Effector memory CD8-positive, alpha-beta T cell (primary cell): ENCODE measurements around the gene PDE6C.

Experiments used
- ATAC-seq: fragments of 150-1000 bp; cut with Tn5 transposase; replicated peaks from 2 replicates; pipeline ENCODE4 v1.10.0; 2021; ENCODE audit warnings: mild to moderate bottlenecking, moderate library complexity
- DNase-seq, 3 experiments: peaks; one replicate each; pipeline ENCODE4 v3.0.0; 2021
- H3K27ac Mint-ChIP-seq, 2 donors: one replicate each; pipeline ENCODE4 v1.8.0; 2022; ENCODE audit warnings: mild to moderate bottlenecking in 2 of 2, mixed read lengths in 2 of 2, moderate library complexity in 2 of 2
- H3K27me3 Mint-ChIP-seq, 2 donors: one replicate each; pipeline ENCODE4 v1.8.0; 2022; ENCODE audit warnings: mixed read lengths in 2 of 2
- H3K36me3 Mint-ChIP-seq: one replicate; pipeline ENCODE4 v1.8.0; 2022; ENCODE audit warnings: mild to moderate bottlenecking, moderate library complexity, mixed read lengths; ENCODE audit not compliant: insufficient read depth
- H3K4me1 Mint-ChIP-seq, 2 donors: one replicate each; pipeline ENCODE4 v1.8.0; 2022; ENCODE audit warnings: low read depth in 2 of 2, mixed read lengths in 2 of 2
- H3K4me3 Mint-ChIP-seq, 2 donors: one replicate each; pipeline ENCODE4 v1.8.0; 2022; ENCODE audit warnings: mild to moderate bottlenecking in 2 of 2, mixed read lengths in 2 of 2, moderate library complexity in 2 of 2
- H3K9me3 Mint-ChIP-seq, 2 donors: one replicate each; pipeline ENCODE4 v1.8.0; 2022; ENCODE audit warnings: mixed read lengths in 2 of 2

Gene PDE6C

GRCh38 chr10:93622942-93623341 lies 10.6 kb downstream of the PDE6C start:
- Mint-ChIP-seq H3K9me3 (no peaks in the 10 kb centered on the region), H3K27me3 (peaks cover 12 to 42% of the 10 kb centered on the region in 2 donors), H3K4me1 (no peaks in the 10 kb centered on the region), H3K36me3 (no peaks in the 10 kb centered on the region), H3K27ac (no peak overlapping the region), H3K4me3 (no peak overlapping the region)
- DNase-seq = no peak
- no peak for ATAC-seq

GRCh38 chr10:93628858-93629257 lies 16.5 kb downstream of the PDE6C start:
- no peak overlapping the region for H3K4me3 Mint-ChIP-seq
- no peak for DNase-seq
- peaks cover 0 to 3% of the 10 kb centered on the region in 2 donors for H3K4me1 Mint-ChIP-seq
- no peaks in the 10 kb centered on the region for H3K36me3 Mint-ChIP-seq
- H3K9me3 Mint-ChIP-seq = no peaks in the 10 kb centered on the region
- H3K27ac Mint-ChIP-seq = no peak overlapping the region
- ATAC-seq = no peak
- peaks cover 34 to 63% of the 10 kb centered on the region in 2 donors for H3K27me3 Mint-ChIP-seq

- no peak overlapping the region for H3K27ac Mint-ChIP-seq
- H3K9me3 Mint-ChIP-seq = no peaks in the 10 kb centered on the region
- H3K36me3 Mint-ChIP-seq = no peaks in the 10 kb centered on the region
- DNase-seq = no peak
- H3K4me3 Mint-ChIP-seq = no peak overlapping the region
- H3K4me1 Mint-ChIP-seq = peaks cover 0 to 3% of the 10 kb centered on the region in 2 donors
- ATAC-seq = no peak
- H3K27me3 Mint-ChIP-seq = peaks cover 34 to 54% of the 10 kb centered on the region in 2 donors
Observed at GRCh38 chr10:93629647-93630305, 17.4 kb downstream of the PDE6C start.

- Mint-ChIP-seq H3K4me1 (peaks cover 0 to 3% of the 10 kb centered on the region in 2 donors), H3K27me3 (peaks cover 29 to 44% of the 10 kb centered on the region in 2 donors), H3K4me3 (no peak overlapping the region), H3K9me3 (no peaks in the 10 kb centered on the region), H3K27ac (no peak overlapping the region), H3K36me3 (no peaks in the 10 kb centered on the region)
- DNase-seq = no peak
- ATAC-seq = no peak
Observed at GRCh38 chr10:93630625-93631557, 18.6 kb downstream of the PDE6C start.

- DNase-seq = no peak
- no peak overlapping the region for H3K27ac Mint-ChIP-seq
- H3K27me3 Mint-ChIP-seq = peaks cover 12 to 33% of the 10 kb centered on the region in 2 donors
- H3K4me1 Mint-ChIP-seq = no peaks in the 10 kb centered on the region
- no peaks in the 10 kb centered on the region for H3K36me3 Mint-ChIP-seq
- ATAC-seq = no peak
- H3K9me3 Mint-ChIP-seq = no peaks in the 10 kb centered on the region
- H3K4me3 Mint-ChIP-seq = no peak overlapping the region
Observed at GRCh38 chr10:93639791-93640190, 27.5 kb downstream of the PDE6C start.

GRCh38 chr10:93652857-93653256 lies 40.5 kb downstream of the PDE6C start:
- Mint-ChIP-seq H3K27ac (no peak overlapping the region), H3K4me1 (no peaks in the 10 kb centered on the region), H3K4me3 (no peak overlapping the region), H3K27me3 (peaks cover 9% of the 10 kb centered on the region in 2 donors), H3K9me3 (no peaks in the 10 kb centered on the region), H3K36me3 (no peaks in the 10 kb centered on the region)
- ATAC-seq (no peak), DNase-seq (no peak)

GRCh38 chr10:93654201-93654600 lies 41.9 kb downstream of the PDE6C start:
- H3K36me3 Mint-ChIP-seq = peaks cover 4% of the 10 kb centered on the region
- ATAC-seq = no peak
- no peaks in the 10 kb centered on the region for H3K4me1 Mint-ChIP-seq
- H3K4me3 Mint-ChIP-seq = no peak overlapping the region
- no peak overlapping the region for H3K27ac Mint-ChIP-seq
- no peaks in the 10 kb centered on the region for H3K9me3 Mint-ChIP-seq
- no peak for DNase-seq
- peaks cover 9% of the 10 kb centered on the region in 2 donors for H3K27me3 Mint-ChIP-seq

GRCh38 chr10:93656155-93656554 lies 43.8 kb downstream of the PDE6C start:
- H3K9me3 Mint-ChIP-seq = no peaks in the 10 kb centered on the region
- ATAC-seq = no peak
- no peaks in the 10 kb centered on the region for H3K4me1 Mint-ChIP-seq
- H3K4me3 Mint-ChIP-seq = no peak overlapping the region
- no peaks in the 10 kb centered on the region for H3K27me3 Mint-ChIP-seq
- H3K36me3 Mint-ChIP-seq = peaks cover 4% of the 10 kb centered on the region
- no peak for DNase-seq
- no peak overlapping the region for H3K27ac Mint-ChIP-seq

- Mint-ChIP-seq H3K36me3 (peaks cover 4% of the 10 kb centered on the region), H3K9me3 (no peaks in the 10 kb centered on the region), H3K4me3 (no peak overlapping the region), H3K27me3 (no peaks in the 10 kb centered on the region), H3K27ac (no peak overlapping the region), H3K4me1 (no peaks in the 10 kb centered on the region)
- ATAC-seq = no peak
- DNase-seq = no peak
Observed at GRCh38 chr10:93657757-93658156, 45.4 kb downstream of the PDE6C start.

GRCh38 chr10:93666030-93666429 lies 53.7 kb downstream of the PDE6C start:
- Mint-ChIP-seq H3K9me3 (no peaks in the 10 kb centered on the region), H3K27ac (no peak overlapping the region), H3K27me3 (no peaks in the 10 kb centered on the region), H3K36me3 (peaks cover 16% of the 10 kb centered on the region), H3K4me1 (no peaks in the 10 kb centered on the region), H3K4me3 (no peak overlapping the region)
- ATAC-seq (no peak), DNase-seq (no peak)

- Mint-ChIP-seq H3K9me3 (no peaks in the 10 kb centered on the region), H3K27me3 (no peaks in the 10 kb centered on the region), H3K36me3 (peaks cover 22% of the 10 kb centered on the region), H3K4me1 (no peaks in the 10 kb centered on the region), H3K27ac (no peak overlapping the region), H3K4me3 (no peak overlapping the region)
- ATAC-seq = no peak
- DNase-seq = no peak
Observed at GRCh38 chr10:93667795-93668194, 55.5 kb downstream of the PDE6C start.

- Mint-ChIP-seq H3K27me3 (no peaks in the 10 kb centered on the region), H3K4me1 (peaks cover 0 to 3% of the 10 kb centered on the region in 2 donors), H3K4me3 (no peak overlapping the region), H3K36me3 (peaks cover 37% of the 10 kb centered on the region), H3K9me3 (no peaks in the 10 kb centered on the region), H3K27ac (no peak overlapping the region)
- DNase-seq = no peak
- no peak for ATAC-seq
Observed at GRCh38 chr10:93670372-93670771, 58.0 kb downstream of the PDE6C start.

GRCh38 chr10:93671042-93671441 lies 58.7 kb downstream of the PDE6C start:
- no peaks in the 10 kb centered on the region for H3K27me3 Mint-ChIP-seq
- no peak overlapping the region for H3K4me3 Mint-ChIP-seq
- DNase-seq (no peak), ATAC-seq (no peak)
- peaks cover 43% of the 10 kb centered on the region for H3K36me3 Mint-ChIP-seq
- H3K4me1 Mint-ChIP-seq = peaks cover 0 to 3% of the 10 kb centered on the region in 2 donors
- no peaks in the 10 kb centered on the region for H3K9me3 Mint-ChIP-seq
- H3K27ac Mint-ChIP-seq = no peak overlapping the region
